NCI-H146 treated with DMSO at 0.1 percent for 48 hours (cell line): ENCODE measurements around the gene ZDHHC11B.
"Not testable (repeated sequence)": the region's sequence is repeated elsewhere in the genome, so short reads cannot be mapped to it uniquely, and the experiment has no call there.

ENCODE experiments used
- DNase-seq: peaks from one replicate; lab custom pipeline; 2025; ENCODE audit not compliant: unreplicated experiment; lab: John Stamatoyannopoulos, UW

The ZDHHC11B gene

DNA sequence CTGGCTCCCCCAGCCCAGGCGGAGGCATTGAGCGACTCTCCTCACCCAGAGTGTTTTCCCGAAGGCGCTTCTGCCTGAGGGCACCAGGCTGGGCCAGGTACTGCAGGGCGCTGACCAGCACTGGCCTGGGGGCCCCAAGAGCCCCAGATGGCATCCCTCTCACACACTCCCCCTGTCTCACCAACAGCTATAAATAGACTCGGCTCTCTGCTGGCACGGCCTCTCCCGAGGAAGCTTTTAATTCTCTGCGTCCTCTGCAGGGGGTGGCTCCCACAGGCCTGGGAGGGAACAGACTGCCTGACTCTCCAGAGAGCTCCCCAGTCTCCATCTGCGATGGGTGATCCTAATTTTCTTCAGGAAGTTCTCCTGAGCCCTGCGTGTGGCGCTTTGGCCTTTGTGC lies 94.2 kb downstream of the ZDHHC11B start:
- DNase-seq: not testable (repeated sequence)

DNA sequence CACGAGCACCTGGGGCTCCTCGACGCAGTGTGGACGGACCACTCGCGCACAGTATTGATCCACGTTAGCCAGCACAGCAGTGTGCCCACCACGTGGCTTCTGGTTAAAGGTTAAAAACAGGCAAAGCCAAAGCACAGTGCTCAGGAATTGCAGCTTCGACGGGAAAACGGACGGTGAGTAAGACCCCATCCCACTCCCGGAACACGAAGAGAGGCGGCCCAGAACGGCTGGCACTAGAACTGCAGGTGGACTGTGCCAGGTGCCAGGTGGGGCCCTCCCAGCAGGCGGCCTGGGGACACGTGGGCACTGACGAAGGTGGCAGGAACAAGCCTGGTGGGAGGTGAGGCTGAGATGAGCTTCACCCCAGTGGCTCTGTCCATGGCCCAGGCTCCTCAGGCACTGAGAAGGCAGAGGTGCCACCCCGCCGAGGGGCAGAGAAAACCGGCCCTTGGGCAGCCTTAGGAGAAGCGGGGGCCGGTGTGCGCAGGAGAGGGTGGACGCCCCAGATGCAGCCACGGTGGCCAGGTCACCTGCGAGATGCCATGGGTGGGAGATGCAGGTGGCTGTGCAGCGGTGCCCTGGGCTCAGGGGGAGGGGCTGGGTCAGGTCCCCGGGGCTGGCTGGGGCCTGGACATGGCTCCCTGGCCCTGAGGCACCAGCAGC lies 96.0 kb downstream of the ZDHHC11B start:
- DNase-seq: not testable (repeated sequence)

DNA sequence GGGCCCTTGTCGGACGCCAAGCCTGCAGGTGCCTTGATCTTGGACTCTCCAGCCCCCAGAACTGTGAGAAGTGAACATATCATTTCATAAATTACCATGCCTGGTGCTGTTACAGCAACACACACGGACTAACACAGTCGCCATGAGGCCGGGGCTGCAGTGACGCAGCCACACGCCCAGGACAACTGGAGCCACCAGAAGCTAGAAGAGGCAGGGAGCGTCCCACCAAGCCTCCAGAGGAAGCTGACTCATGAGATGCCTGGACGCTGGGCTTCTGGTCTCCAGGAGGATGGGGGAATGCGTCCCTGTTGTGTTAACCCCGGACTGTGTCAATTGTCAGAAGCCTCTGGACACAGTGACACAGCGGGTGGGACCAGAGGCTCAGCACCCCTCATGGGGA lies 97.6 kb downstream of the ZDHHC11B start:
- not testable (repeated sequence) for DNase-seq

DNA sequence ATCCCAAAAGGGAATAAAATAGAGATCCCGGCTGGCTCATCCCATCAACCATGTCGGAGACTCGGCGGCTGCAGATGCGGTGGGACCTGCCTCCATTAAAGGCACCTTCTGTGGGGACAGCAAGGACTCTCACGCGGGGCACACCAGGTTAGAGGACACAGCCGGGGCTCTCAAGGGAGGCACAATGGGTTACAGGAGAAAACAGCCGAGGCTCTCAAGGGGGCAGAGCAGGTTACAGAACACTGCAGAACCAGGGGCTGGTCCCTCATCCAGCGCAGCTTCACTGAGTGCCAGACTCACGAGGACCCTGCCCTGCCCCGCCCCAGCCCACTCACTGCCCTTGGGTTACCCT lies 98.4 kb downstream of the ZDHHC11B start:
- not testable (repeated sequence) for DNase-seq

- no peak for DNase-seq
These were observed 99.0 kb downstream of the ZDHHC11B start for GRCh38 chr5:685262-686171.

GRCh38 chr5:684751-685216 lies 99.7 kb downstream of the ZDHHC11B start:
- DNase-seq: no peak

DNA sequence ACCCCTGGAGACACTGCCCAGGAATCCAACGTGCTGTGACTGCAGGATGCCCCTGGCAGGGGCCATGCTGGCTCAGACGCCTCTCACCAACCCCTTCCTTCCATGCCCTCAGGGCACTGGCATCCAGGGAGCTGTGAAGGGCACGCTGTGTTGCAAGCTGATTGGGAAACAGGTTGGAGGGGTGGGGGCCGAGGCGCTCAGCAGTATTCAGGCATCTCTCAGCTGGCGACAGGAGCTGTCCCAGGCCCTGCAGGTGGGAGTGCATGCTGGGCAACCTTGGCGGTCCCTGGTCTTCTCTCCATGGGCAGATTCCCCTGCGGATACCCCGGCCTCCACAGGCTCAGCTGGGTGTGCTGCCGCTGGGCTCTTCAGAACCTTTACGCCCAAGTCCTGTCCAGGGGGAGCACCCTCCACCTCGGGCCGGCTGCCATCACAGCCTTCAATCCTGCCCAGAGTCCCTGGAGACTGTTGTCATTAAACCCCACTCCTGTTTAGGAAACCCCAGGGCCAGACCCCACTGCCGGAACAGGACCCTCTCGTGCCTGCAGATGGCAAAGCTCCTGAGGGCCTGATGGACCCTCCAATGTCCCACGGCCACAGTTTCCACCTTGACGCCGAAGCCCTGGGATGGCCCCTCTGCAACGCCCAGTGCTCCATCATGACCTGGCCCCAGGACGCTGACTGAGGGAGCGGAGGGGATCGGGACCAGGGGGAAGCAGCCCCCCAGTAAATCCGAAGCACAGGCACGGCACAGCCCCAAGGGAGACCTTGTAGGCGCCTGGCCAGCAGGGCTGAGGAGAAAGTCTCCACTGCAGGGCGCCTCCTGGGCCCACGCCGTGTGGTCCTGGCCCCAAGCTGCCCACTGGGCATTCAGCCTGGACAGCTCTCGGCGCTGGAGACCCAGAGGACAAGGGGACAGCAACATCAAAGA lies 100.7 kb downstream of the ZDHHC11B start:
- no peak for DNase-seq

DNA sequence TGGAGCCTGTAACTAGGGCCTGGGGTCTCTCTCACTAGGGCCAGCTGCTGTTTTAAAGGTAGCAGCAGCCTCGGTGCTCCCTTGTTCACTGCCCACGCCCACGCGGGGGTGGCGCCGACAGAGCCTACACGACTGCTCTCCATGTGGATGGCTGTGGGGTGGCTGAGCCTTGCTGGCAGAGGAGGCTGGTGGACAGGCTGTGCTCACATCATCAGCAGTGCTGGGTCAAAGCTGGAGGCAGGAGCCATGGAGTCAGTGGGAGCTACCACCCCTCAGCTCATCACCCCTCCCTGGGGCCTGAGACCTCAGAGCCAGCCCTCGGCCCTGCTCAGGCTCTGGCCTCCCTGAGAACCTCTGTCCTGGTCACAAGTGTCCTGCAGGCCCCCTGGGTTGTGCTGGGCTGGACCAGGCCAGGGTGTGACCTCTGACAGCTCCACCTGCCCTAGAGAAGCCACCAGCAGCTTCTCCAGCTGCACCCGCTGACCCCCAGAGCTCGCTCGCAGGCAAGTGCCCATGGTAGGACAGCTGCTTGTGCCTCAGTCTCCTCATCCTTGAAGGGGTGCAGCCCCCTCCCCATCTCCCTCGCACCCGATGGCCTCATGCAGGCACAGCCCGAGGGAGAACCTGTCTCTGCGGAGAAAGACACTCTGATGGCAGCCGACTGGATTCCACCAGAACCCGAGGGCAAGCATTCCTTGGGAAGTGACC lies 101.7 kb downstream of the ZDHHC11B start:
- DNase-seq: not testable (repeated sequence)

DNA sequence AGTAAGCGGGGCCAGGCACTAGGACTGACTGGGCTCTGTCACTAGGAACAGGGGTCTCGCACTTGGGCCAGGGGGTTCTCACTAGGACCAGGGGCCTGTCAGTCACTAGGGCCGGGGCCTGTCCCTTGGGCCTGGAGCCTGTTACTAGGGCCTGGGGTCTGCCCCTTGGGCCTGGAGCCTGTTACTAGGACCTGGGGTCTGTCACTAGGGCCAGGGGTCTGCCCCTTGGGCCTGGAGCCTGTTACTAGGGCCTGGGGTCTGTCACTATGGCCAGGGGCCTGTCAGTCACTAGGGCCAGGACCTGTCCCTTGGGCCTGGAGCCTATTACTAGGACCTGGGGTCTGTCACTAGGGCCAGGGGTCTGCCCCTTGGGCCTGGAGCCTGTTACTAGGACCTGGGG lies 102.3 kb downstream of the ZDHHC11B start:
- DNase-seq: not testable (repeated sequence)

- not testable (repeated sequence) for DNase-seq
These were observed 103.0 kb downstream of the ZDHHC11B start for GRCh38 chr5:681317-682191.

DNA sequence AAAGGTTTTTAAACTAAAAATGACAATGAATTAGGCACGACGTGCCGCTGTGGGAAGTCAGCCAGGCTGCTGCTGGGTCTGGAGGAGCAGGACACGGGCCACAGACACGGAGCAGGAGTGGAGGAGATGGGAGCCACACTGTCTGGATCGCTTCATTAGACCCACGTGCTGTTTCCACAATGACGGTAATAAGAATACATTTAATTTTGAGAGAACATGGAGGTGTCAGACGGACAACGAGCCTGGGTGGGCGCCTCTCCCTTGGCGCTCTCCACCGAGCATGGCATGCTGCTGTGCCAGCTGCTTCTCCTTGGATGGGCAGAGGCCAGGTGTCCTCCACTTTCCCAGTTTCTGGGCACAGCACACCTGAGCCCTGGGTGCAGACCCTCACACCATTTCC lies 103.7 kb downstream of the ZDHHC11B start:
- DNase-seq: not testable (repeated sequence)

GRCh38 chr5:680118-680795 lies 104.3 kb downstream of the ZDHHC11B start:
- not testable (repeated sequence) for DNase-seq

DNA sequence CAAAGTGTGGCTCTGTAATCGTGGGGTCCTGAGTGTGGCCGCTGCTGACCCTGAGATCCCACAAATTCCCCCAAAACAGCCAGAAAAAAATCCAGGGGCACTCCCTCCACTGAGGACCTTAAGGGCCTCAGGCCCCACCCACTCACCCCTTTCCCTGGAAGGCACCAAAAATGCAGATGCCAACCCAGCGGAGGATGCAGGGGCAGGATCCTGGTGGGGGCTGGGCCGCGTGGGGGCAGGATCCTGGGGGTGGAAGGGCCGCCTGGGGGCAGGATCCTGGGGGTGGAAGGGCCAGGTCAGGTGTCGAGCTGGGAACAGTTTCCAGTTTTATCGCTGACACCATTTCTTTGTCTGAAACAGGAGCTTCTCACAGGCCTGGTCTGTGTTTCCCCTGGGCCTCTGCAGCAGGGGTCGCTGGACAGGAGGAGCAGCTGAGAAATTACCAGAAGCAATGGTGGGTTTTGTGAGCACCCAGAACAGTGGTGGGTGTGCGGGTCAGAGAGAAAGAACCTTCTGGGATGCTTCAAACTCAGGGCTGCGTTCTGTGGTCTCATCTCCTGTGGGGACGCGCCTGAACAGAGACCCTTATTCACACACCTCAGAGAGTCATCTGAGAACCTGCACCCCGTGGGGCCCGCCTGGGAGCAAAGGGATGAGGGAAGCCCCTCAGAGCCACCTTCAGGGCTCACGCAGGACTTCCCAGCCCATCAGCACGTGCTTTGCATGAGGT lies 105.2 kb downstream of the ZDHHC11B start:
- DNase-seq: not testable (repeated sequence)

DNA sequence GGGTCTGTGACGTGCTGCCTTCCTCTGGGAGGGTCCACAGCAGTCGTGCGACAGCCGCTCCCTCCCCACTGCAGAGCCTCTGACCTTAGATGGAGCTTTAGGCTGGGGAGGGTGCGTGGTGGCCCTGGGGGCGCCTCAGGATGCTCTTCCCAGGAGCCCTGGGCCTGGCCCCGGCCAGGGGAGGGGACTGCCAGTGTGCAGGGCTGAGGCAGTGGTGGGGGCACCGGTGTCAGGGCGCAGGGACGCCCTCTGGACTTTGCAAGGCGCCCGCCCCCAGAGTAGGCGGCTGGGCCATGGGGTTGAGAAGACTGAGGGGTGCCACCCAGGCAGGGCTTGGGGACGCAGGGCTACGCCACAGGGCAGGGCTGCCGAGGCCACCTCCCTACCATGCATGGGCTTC lies 106.0 kb downstream of the ZDHHC11B start:
- DNase-seq: not testable (repeated sequence)

GRCh38 chr5:677131-678101 lies 107.1 kb downstream of the ZDHHC11B start:
- DNase-seq: no peak

DNA sequence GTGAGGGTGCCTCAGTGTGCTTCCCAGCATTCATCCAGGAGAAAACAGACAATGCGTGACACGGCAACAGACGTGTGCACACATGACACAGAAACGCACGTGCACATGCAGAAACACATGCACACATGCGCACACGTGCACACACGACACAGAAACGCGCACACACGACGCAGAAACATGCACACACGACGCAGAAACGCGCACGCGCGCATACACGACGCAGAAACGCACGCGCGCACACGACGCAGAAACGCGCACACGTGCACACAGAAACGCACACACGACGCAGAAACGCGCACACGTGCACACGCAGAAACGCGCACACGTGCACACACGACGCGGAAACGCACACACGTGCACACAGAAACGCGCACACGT lies 107.8 kb downstream of the ZDHHC11B start:
- DNase-seq: no peak
